Activated CD4-positive, alpha-beta T cell treated with anti-CD3 and anti-CD28 coated beads, Interleukin-2, amount 10 ng/mL, durations not matched to agents 7 days and 5 days (primary cell): ENCODE measurements around the gene SHB. TPM values are rescaled to one million over a fixed set of nuclear protein-coding genes. Genes with fewer than 3 reads are reported as not detected.

Experiments
- CTCF ChIA-PET: fragments of 350-600 bp; sonication (Branson Sonifier 250); formaldehyde crosslinking; loops from one replicate; lab custom pipeline; 2021; ENCODE audit warnings: antibody characterized with exemption; lab: Charles Lee
- POLR2A ChIA-PET: fragments of 350-600 bp; sonication (Branson Sonifier 250); formaldehyde crosslinking; loops from one replicate; lab custom pipeline; 2021; ENCODE audit warnings: antibody characterized with exemption; lab: Charles Lee
- DNase-seq: peaks from one replicate; pipeline ENCODE4 v3.0.0-alpha.2; 2020
- H3K27ac Mint-ChIP-seq: one replicate; pipeline ENCODE4 v1.8.0; 2021; ENCODE audit warnings: mild to moderate bottlenecking, moderate library complexity, mixed read lengths
- H3K27me3 Mint-ChIP-seq: one replicate; pipeline ENCODE4 v1.8.0; 2021; ENCODE audit warnings: mixed read lengths
- H3K36me3 Mint-ChIP-seq: one replicate; pipeline ENCODE4 v1.8.0; 2021; ENCODE audit warnings: low read depth, mixed read lengths
- H3K4me1 Mint-ChIP-seq: one replicate; pipeline ENCODE4 v1.8.0; 2021; ENCODE audit warnings: mixed read lengths
- H3K4me3 Mint-ChIP-seq: one replicate; pipeline ENCODE4 v1.8.0; 2021; ENCODE audit warnings: mild to moderate bottlenecking, moderate library complexity, mixed read lengths
- H3K9me3 Mint-ChIP-seq: one replicate; pipeline ENCODE4 v1.8.0; 2021; ENCODE audit warnings: mixed read lengths
- total RNA-seq, 2 experiments: library from RNA; stranded (reverse); gene quantifications; one replicate each; pipeline ENCODE4 v1.2.3, GENCODE V29; 2021

Gene SHB
- total RNA-seq, 2 experiments from 2014 or later, result not detected

- Mint-ChIP-seq H3K9me3 (peaks cover 5% of the 10 kb centered on the region), H3K27ac (no peak overlapping the region), H3K36me3 (peaks cover 12% of the 10 kb centered on the region), H3K4me3 (no peak overlapping the region), H3K4me1 (no peaks in the 10 kb centered on the region), H3K27me3 (no peaks in the 10 kb centered on the region)
- ChIA-PET POLR2A (no interaction called here), CTCF (no interaction called here)
- no peak for DNase-seq
Measured at GRCh38 chr9:37873955-37874354, 195.1 kb downstream of the SHB start.

- no peaks in the 10 kb centered on the region for H3K4me1 Mint-ChIP-seq
Measured at GRCh38 chr9:37870799-37871176, 198.2 kb downstream of the SHB start.

GRCh38 chr9:37870081-37870798 is 198.8 kb downstream of the SHB start:
- no peak overlapping the region for H3K4me3 Mint-ChIP-seq
- ChIA-PET CTCF (interaction anchor here (1.3 kb wide), 1 partner anchor 11 kb away, joined by 4 read pairs; no protein-coding TSS in a partner anchor), POLR2A (no interaction called here)
- no peaks in the 10 kb centered on the region for H3K9me3 Mint-ChIP-seq
- H3K27me3 Mint-ChIP-seq, result no peaks in the 10 kb centered on the region
- H3K36me3 Mint-ChIP-seq, result peaks cover 6% of the 10 kb centered on the region
- no peak overlapping the region for H3K27ac Mint-ChIP-seq
- no peak for DNase-seq
- no peaks in the 10 kb centered on the region for H3K4me1 Mint-ChIP-seq

More at GRCh38 chr9:37870799-37871176, 198.2 kb downstream of the SHB start:
- DNase-seq, result no peak
- Mint-ChIP-seq H3K27me3 (no peaks in the 10 kb centered on the region), H3K9me3 (no peaks in the 10 kb centered on the region), H3K4me3 (no peak overlapping the region), H3K27ac (no peak overlapping the region), H3K36me3 (peaks cover 7% of the 10 kb centered on the region)
- POLR2A ChIA-PET, result no interaction called here
- CTCF ChIA-PET, result no interaction called here

Other genes starting within 250 kb of the SHB start
- gene SLC25A51, start 165.1 kb downstream of the SHB start, total RNA-seq, result 10 to 100 TPM; 30.5 to 36.8 TPM